OCI-LY1 (cell line): ENCODE measurements around the gene RASA3.

Source experiments
- H2AFZ ChIP-seq: fragments of 200-600 bp; sonication (generic), shearing (Covaris generic); 2 replicates; pipeline ENCODE4 v1.6.0; 2014; ENCODE audit warnings: antibody characterized with exemption, mild to moderate bottlenecking, low read length
- H3F3A ChIP-seq: fragments of 200-600 bp; sonication (generic), shearing (Covaris generic); 2 replicates; pipeline ENCODE4 v1.6.0; 2014; ENCODE audit warnings: mild to moderate bottlenecking, antibody characterized with exemption, low read length, moderate library complexity; ENCODE audit not compliant: insufficient read depth
- H3K27ac ChIP-seq: fragments of 200-600 bp; sonication (generic); 2 replicates; pipeline ENCODE4 v1.5.1; 2014; ENCODE audit warnings: low read length, mixed run types, mild to moderate bottlenecking, low read depth; ENCODE audit not compliant: poor library complexity, severe bottlenecking
- H3K27me3 ChIP-seq: fragments of 200-600 bp; sonication (generic); 2 replicates; pipeline ENCODE4 v1.6.0; 2014; ENCODE audit warnings: antibody characterized with exemption, mild to moderate bottlenecking, low read length, moderate library complexity; ENCODE audit not compliant: insufficient read depth
- H3K36me3 ChIP-seq: fragments of 200-600 bp; sonication (generic); 2 replicates; pipeline ENCODE4 v1.6.1; 2014; ENCODE audit warnings: mild to moderate bottlenecking, antibody characterized with exemption, low read length, moderate library complexity, mixed read lengths; ENCODE audit not compliant: insufficient read depth
- H3K4me1 ChIP-seq: fragments of 200-600 bp; sonication (generic); 2 replicates; pipeline ENCODE4 v1.5.1; 2014; ENCODE audit warnings: mild to moderate bottlenecking, low read length, moderate library complexity; ENCODE audit not compliant: insufficient read depth, severe bottlenecking
- H3K4me2 ChIP-seq: fragments of 200-600 bp; sonication (generic), shearing (Covaris generic); 2 replicates; pipeline ENCODE4 v1.6.1; 2014; ENCODE audit warnings: low read length
- H3K4me3 ChIP-seq: fragments of 200-600 bp; sonication (generic); 2 replicates; pipeline ENCODE4 v1.5.1; 2014; ENCODE audit warnings: low read length, low read depth, mild to moderate bottlenecking, mixed read lengths; ENCODE audit not compliant: poor library complexity, severe bottlenecking
- H3K79me2 ChIP-seq: fragments of 200-600 bp; shearing (Covaris generic); 2 replicates; pipeline ENCODE4 v1.6.1; 2016; ENCODE audit warnings: mixed run types, low read length, mixed read lengths; ENCODE audit not compliant: insufficient read depth
- H3K9ac ChIP-seq: fragments of 200-600 bp; sonication (generic), shearing (Covaris generic); 2 replicates; pipeline ENCODE4 v1.6.1; 2014; ENCODE audit warnings: mild to moderate bottlenecking, low read length, mixed read lengths
- H3K9me2 ChIP-seq: fragments of 200-600 bp; sonication (generic), shearing (Covaris generic); 2 replicates; pipeline ENCODE4 v1.6.1; 2014; ENCODE audit warnings: low read depth, mild to moderate bottlenecking, low read length, mixed read lengths
- H3K9me3 ChIP-seq: fragments of 200-600 bp; shearing (Covaris generic); 2 replicates; pipeline ENCODE4 v1.6.1; 2014; ENCODE audit warnings: low read length, mixed read lengths
- H4K20me1 ChIP-seq: fragments of 200-600 bp; sonication (generic), shearing (Covaris generic); 2 replicates; pipeline ENCODE4 v1.6.0; 2016; ENCODE audit warnings: mild to moderate bottlenecking, low read length; ENCODE audit not compliant: insufficient read depth
- CTCF ChIP-seq: fragments of 200-600 bp; sonication (generic), shearing (Covaris generic); IDR thresholded peaks from 2 replicates; pipeline ENCODE4 v1.5.1; 2017; ENCODE audit warnings: mild to moderate bottlenecking, antibody characterized with exemption, low read length, moderate library complexity, mixed read lengths
- EZH2 ChIP-seq: fragments of 200-600 bp; sonication (generic), shearing (Covaris generic); IDR thresholded peaks from 2 replicates; pipeline ENCODE4 v1.8.0; 2017; ENCODE audit warnings: borderline replicate concordance, mixed run types, mild to moderate bottlenecking, antibody characterized with exemption, low read length, moderate library complexity, mixed read lengths

RASA3 gene

GRCh38 chr13:113952151-113952982 lies 180.1 kb downstream of the RASA3 start:
- Histone ChIP-seq H3K9me3 (no peaks in the 10 kb centered on the region), H3K27ac (no peak overlapping the region), H3K36me3 (no peaks in the 10 kb centered on the region), H3F3A (peaks cover 2% of the 10 kb centered on the region; the same call in 1 of the 2 replicates), H4K20me1 (no peaks in the 10 kb centered on the region), H3K27me3 (peaks cover 6% of the 10 kb centered on the region; the same call in 1 of the 2 replicates), H3K79me2 (no peaks in the 10 kb centered on the region), H3K4me1 (peaks cover 11% of the 10 kb centered on the region), H3K9me2 (no peaks in the 10 kb centered on the region), H3K4me3 (no peak overlapping the region), H3K4me2 (no peak overlapping the region), H2AFZ (no peak overlapping the region), H3K9ac (no peak overlapping the region)
- TF ChIP-seq EZH2, result no peak
- no peak for TF ChIP-seq CTCF

DNA sequence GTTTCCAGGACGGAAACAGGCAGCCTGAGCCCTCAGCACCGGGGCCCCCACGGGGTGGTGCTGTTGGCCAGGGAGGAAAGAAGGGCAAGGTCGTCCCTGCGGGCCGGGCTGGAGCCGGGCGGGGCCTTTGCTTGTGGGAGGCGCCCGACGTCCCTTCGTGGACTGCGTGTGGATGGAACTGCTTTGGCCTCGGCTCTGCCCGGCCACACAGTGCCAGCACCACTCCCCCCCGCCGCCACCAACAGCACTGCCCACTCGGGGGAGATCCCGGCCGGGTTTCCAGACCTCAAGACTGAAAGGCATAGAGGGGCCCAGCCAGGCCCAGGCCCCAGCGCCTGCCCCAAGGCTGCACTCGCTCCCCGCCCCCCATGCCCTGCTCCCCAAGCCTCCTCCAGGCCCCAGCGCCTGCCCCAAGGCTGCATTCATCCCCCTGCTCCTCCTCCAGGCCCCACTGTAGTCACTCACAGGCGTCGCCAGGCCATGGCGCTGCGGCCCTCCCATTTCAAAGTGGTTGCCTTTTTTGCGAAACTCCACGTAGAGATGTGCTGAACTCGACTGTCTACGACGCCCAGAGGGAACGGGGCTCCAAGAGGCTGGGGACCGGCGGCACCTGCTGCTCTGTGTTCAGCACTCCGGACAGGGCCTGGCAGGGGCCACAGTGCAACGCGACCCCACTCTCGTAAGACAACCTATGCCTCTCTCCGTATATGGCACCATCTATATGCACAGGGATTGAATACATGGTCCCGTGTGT lies 181.0 kb downstream of the RASA3 start:
- no peak overlapping the region for H3K4me2 ChIP-seq
- TF ChIP-seq CTCF (peak; percentile 74), EZH2 (no peak)
- H3K9ac ChIP-seq, result no peak overlapping the region
- no peaks in the 10 kb centered on the region for H3K79me2 ChIP-seq
- no peaks in the 10 kb centered on the region for H3K9me3 ChIP-seq
- no peak overlapping the region for H2AFZ ChIP-seq
- no peaks in the 10 kb centered on the region for H3K36me3 ChIP-seq
- no peak overlapping the region for H3K4me3 ChIP-seq
- no peaks in the 10 kb centered on the region for H4K20me1 ChIP-seq
- H3K27me3 ChIP-seq, result peaks cover 6% of the 10 kb centered on the region; the same call in 1 of the 2 replicates
- no peak overlapping the region for H3K27ac ChIP-seq
- peaks cover 11% of the 10 kb centered on the region for H3K4me1 ChIP-seq
- H3F3A ChIP-seq, result peaks cover 2% of the 10 kb centered on the region; the same call in 1 of the 2 replicates
- H3K9me2 ChIP-seq, result no peaks in the 10 kb centered on the region

- Histone ChIP-seq H2AFZ (no peak overlapping the region), H3K9me2 (no peaks in the 10 kb centered on the region), H3K36me3 (no peaks in the 10 kb centered on the region), H3K27ac (no peak overlapping the region), H3K9me3 (no peaks in the 10 kb centered on the region), H3K4me3 (no peak overlapping the region), H3K9ac (no peak overlapping the region), H4K20me1 (no peaks in the 10 kb centered on the region), H3K27me3 (peaks cover 6% of the 10 kb centered on the region; the same call in 1 of the 2 replicates), H3K4me2 (no peak overlapping the region), H3K4me1 (peaks cover 11% of the 10 kb centered on the region), H3K79me2 (no peaks in the 10 kb centered on the region), H3F3A (peaks cover 2% of the 10 kb centered on the region; the same call in 1 of the 2 replicates)
- TF ChIP-seq EZH2 (no peak), CTCF (no peak)
Observed at GRCh38 chr13:113950451-113951245, 181.8 kb downstream of the RASA3 start.
